Progenitor cell of endocrine pancreas (in vitro differentiated cells): ENCODE results near the gene TLN1. TPM values are rescaled to one million over a fixed set of nuclear protein-coding genes. Genes with fewer than 3 reads are reported as not detected.

Experiments used
- DNase-seq: peaks from one replicate; pipeline ENCODE4 v3.0.0; 2021; ENCODE audit warnings: low spot score; ENCODE audit not compliant: unreplicated experiment
- H3K27ac Mint-ChIP-seq: 2 replicates; pipeline ENCODE4 v1.8.0; 2021; ENCODE audit warnings: mild to moderate bottlenecking, moderate library complexity, mixed read lengths
- H3K27me3 Mint-ChIP-seq: 2 replicates; pipeline ENCODE4 v1.8.0; 2021; ENCODE audit warnings: mixed read lengths
- H3K36me3 Mint-ChIP-seq: 2 replicates; pipeline ENCODE4 v1.8.0; 2022; ENCODE audit warnings: mixed read lengths; ENCODE audit not compliant: insufficient read depth
- H3K4me1 Mint-ChIP-seq: 2 replicates; pipeline ENCODE4 v1.8.0; 2021; ENCODE audit warnings: low read depth, mixed read lengths
- H3K4me3 Mint-ChIP-seq: 2 replicates; pipeline ENCODE4 v1.8.0; 2021; ENCODE audit warnings: low read depth, mild to moderate bottlenecking, moderate library complexity, mixed read lengths
- H3K9me3 Mint-ChIP-seq: 2 replicates; pipeline ENCODE4 v1.8.0; 2021; ENCODE audit warnings: low read depth, mixed read lengths
- total RNA-seq: library from RNA; stranded (reverse); gene quantifications from 2 replicates; pipeline ENCODE4 v1.2.1, GENCODE V29; 2021
- TF ChIP-seq, protein P1 (sequence below): fragments of 200-600 bp; sonication (generic); IDR thresholded peaks from one replicate; pipeline ENCODE4 v1.5.0; 2021; ENCODE audit warnings: antibody characterized with exemption, mild to moderate bottlenecking; ENCODE audit not compliant: unreplicated experiment

Gene TLN1
- total RNA-seq, 1 donor from 2014 or later = 136 TPM

DNA sequence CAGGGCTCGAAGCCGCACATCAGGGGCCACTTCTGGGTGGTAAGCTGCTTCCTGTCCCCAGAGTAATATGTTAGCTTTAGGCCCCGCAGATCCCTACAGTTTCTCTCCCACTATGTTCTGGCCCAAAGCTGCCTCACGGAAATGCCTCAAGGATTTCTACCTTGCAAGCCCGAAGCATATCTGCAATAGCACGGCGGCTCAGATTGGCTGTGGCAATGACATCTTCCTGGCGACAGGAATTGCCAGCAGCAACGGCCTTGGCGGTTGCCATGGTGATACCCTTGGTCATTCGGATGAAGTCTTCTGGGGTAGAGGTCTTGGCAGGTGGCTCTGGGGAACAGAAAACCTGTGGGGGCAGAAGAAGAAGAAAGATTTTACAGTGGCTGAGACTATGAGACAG is 32.0 kb downstream of the TLN1 start:
- H3K4me3 Mint-ChIP-seq = no peak overlapping the region
- no peaks in the 10 kb centered on the region for H3K27me3 Mint-ChIP-seq
- no peak overlapping the region for H3K27ac Mint-ChIP-seq
- no peaks in the 10 kb centered on the region for H3K4me1 Mint-ChIP-seq
- H3K9me3 Mint-ChIP-seq = no peaks in the 10 kb centered on the region
- peaks cover 27% of the 10 kb centered on the region for H3K36me3 Mint-ChIP-seq
- no peak for DNase-seq
- TF ChIP-seq, protein P1, sequence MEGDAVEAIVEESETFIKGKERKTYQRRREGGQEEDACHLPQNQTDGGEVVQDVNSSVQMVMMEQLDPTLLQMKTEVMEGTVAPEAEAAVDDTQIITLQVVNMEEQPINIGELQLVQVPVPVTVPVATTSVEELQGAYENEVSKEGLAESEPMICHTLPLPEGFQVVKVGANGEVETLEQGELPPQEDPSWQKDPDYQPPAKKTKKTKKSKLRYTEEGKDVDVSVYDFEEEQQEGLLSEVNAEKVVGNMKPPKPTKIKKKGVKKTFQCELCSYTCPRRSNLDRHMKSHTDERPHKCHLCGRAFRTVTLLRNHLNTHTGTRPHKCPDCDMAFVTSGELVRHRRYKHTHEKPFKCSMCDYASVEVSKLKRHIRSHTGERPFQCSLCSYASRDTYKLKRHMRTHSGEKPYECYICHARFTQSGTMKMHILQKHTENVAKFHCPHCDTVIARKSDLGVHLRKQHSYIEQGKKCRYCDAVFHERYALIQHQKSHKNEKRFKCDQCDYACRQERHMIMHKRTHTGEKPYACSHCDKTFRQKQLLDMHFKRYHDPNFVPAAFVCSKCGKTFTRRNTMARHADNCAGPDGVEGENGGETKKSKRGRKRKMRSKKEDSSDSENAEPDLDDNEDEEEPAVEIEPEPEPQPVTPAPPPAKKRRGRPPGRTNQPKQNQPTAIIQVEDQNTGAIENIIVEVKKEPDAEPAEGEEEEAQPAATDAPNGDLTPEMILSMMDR = no peak

DNA sequence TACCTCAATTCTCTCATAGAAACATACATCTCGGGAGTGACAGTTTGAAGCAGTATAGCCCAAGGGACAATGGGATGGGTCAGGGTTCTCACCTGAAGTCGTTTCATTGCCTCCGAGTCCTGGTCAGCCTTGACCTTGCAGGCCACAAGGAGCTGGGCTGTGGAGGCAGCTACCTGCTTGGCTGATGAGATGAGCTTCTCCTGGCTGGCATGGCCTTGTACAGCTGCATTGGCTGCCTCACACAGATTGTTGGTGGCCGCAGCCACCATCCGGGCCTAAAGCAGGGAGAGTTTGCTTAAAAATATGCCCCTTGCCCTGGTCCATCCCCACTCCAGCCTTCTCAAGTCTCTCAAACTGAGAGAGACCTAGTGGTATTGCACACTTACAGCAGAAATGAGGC is 33.8 kb downstream of the TLN1 start:
- Mint-ChIP-seq H3K27ac (no peak overlapping the region), H3K9me3 (no peaks in the 10 kb centered on the region), H3K36me3 (peaks cover 20% of the 10 kb centered on the region), H3K27me3 (no peaks in the 10 kb centered on the region), H3K4me3 (no peak overlapping the region), H3K4me1 (no peaks in the 10 kb centered on the region)
- TF ChIP-seq, protein P1 = no peak
- DNase-seq = no peak

DNA sequence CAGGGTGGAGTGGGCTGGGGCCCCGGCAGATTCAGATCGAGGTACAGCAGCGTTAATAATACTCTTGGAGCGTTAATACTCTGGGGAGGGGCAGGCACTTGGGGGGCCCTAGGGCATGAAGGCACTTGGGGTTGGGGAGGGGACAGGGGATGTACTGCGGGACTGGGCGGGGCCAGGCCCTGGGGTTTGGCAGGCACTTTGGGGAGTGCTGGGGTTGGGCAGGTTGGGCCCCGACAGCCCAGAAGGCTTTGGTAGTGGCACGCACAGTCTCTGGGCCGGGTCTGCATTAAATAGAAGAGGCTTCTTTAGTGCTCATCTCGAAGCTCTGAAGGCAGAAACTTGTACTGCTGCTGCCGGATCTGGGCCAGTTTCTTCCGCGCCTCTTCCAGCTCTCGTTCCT is 34.5 kb downstream of the TLN1 start:
- Mint-ChIP-seq H3K4me3 (no peak overlapping the region), H3K36me3 (peaks cover 14% of the 10 kb centered on the region), H3K27ac (no peak overlapping the region), H3K9me3 (no peaks in the 10 kb centered on the region), H3K27me3 (no peaks in the 10 kb centered on the region), H3K4me1 (no peaks in the 10 kb centered on the region)
- no peak for DNase-seq
- TF ChIP-seq, protein P1 = no peak

DNA sequence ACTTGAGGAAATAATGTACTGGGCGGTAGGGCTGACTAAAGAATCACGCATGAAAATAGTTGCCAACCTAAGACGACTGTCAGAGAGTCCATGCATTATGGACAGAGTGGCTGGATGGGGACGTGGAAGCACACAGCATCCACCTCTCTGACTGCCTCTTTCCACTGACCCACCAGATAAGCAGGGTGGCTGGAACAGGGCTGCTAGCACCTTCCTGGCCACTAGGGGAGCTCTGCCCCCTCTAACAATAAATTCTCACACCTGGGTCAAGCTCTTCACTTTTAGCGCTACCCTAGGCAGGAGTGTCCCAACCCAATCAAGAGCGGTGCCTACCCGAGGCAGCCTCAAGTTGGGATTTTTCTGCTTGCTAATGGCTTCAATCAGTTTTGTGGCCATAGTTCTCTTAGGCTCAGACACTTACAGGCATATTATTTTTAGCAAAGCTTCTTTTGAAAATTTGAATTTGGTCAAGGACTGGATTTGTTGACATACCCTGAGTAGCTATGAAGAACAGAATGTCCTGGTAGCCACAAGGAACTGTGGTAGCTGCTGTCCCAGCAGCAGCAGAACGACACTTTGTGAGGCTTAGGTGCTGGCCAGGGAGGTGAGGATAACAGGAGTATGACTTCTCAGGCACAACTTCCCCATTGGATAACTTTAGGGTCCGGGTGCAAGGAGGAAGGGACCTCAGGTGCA is 35.3 kb downstream of the TLN1 start:
- H3K9me3 Mint-ChIP-seq = no peaks in the 10 kb centered on the region
- H3K4me3 Mint-ChIP-seq = no peak overlapping the region
- peaks cover 14% of the 10 kb centered on the region for H3K36me3 Mint-ChIP-seq
- no peak overlapping the region for H3K27ac Mint-ChIP-seq
- H3K4me1 Mint-ChIP-seq = no peaks in the 10 kb centered on the region
- TF ChIP-seq, protein P1 = peak; percentile 97
- H3K27me3 Mint-ChIP-seq = peaks cover 3% of the 10 kb centered on the region
- peak; percentile 42 for DNase-seq

- peaks cover 14% of the 10 kb centered on the region for H3K36me3 Mint-ChIP-seq
- H3K4me1 Mint-ChIP-seq = peaks cover 2% of the 10 kb centered on the region
- no peaks in the 10 kb centered on the region for H3K9me3 Mint-ChIP-seq
- no peak overlapping the region for H3K27ac Mint-ChIP-seq
- DNase-seq = no peak
- peaks cover 6% of the 10 kb centered on the region for H3K27me3 Mint-ChIP-seq
- TF ChIP-seq, protein P1 = no peak
- H3K4me3 Mint-ChIP-seq = no peak overlapping the region
Measured at GRCh38 chr9:35695943-35696401, 36.0 kb downstream of the TLN1 start.
